Measurements from ENCODE around the gene MYO15B.

MYO15B gene

GRCh38 chr17:75587675-75588595, at the start of gene MYO15B:
Gene MYO15B, plus strand, starts transcription at chr17:75587800. Its CDS starts 258 bp downstream, at chr17:75588058.
- peak; percentile 79 for DNase-seq

GRCh38 chr17:75539967-75540729, 47.5 kb upstream of the MYO15B start:
- peak; percentile 32 for DNase-seq

- no peak for DNase-seq
Measured at GRCh38 chr17:75540923-75541503, 46.6 kb upstream of the MYO15B start.

GRCh38 chr17:75542229-75542628, 45.4 kb upstream of the MYO15B start:
- DNase-seq, result no peak

GRCh38 chr17:75542728-75543336, 44.8 kb upstream of the MYO15B start:
- no peak for DNase-seq

GRCh38 chr17:75544250-75544649, 43.4 kb upstream of the MYO15B start:
- DNase-seq, result no peak

- DNase-seq, result no peak
Measured at GRCh38 chr17:75546181-75546580, 41.4 kb upstream of the MYO15B start.

- no peak for DNase-seq
Measured at GRCh38 chr17:75547091-75547490, 40.5 kb upstream of the MYO15B start.

GRCh38 chr17:75548813-75549212, 38.8 kb upstream of the MYO15B start:
- peak; percentile 51 for DNase-seq

GRCh38 chr17:75549246-75550138, 38.1 kb upstream of the MYO15B start:
- DNase-seq, result peak; percentile 95

- DNase-seq, result peak; percentile 56
Measured at GRCh38 chr17:75550139-75550465, 37.5 kb upstream of the MYO15B start.

- DNase-seq, result no peak
Measured at GRCh38 chr17:75551266-75551665, 36.3 kb upstream of the MYO15B start.

GRCh38 chr17:75552425-75553294, 34.9 kb upstream of the MYO15B start:
- no peak for DNase-seq

GRCh38 chr17:75553295-75554110, 34.1 kb upstream of the MYO15B start:
- no peak for DNase-seq

- no peak for DNase-seq
Measured at GRCh38 chr17:75555679-75556153, 31.9 kb upstream of the MYO15B start.

GRCh38 chr17:75557075-75557851, 30.3 kb upstream of the MYO15B start:
- peak; percentile 57 for DNase-seq

- no peak for DNase-seq
Measured at GRCh38 chr17:75557852-75558665, 29.5 kb upstream of the MYO15B start.
